ENCODE results near the gene ADGRB2.

DNA sequence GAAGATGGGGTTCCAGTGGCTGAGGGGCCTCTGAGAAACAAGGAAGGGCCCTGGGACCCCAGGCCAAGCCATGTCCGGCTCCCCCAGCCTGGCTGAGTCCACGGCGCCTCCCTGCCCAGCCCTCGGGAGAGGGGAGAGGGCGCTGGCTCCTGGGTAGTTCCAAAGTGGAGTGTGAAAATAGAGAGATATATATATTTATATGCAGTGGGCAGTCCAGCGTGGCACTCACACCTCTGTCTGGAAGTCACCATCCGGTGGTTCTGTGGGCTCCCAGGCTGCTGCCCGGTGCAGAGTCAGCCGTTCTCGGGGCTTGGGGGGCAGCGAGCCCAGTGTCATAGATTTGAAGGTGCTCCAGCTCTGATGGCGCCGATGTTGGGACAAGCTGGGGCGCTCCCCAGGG is 36.9 kb downstream of the ADGRB2 start:
- no peak for TF ChIP-seq REST (IDR thresholded peaks at IDR 0.05; ENCODE audit: insufficient read depth in 1 of 2, low read depth in 2 of 2, low read length in 1 of 2)
- TF ChIP-seq, protein P1, sequence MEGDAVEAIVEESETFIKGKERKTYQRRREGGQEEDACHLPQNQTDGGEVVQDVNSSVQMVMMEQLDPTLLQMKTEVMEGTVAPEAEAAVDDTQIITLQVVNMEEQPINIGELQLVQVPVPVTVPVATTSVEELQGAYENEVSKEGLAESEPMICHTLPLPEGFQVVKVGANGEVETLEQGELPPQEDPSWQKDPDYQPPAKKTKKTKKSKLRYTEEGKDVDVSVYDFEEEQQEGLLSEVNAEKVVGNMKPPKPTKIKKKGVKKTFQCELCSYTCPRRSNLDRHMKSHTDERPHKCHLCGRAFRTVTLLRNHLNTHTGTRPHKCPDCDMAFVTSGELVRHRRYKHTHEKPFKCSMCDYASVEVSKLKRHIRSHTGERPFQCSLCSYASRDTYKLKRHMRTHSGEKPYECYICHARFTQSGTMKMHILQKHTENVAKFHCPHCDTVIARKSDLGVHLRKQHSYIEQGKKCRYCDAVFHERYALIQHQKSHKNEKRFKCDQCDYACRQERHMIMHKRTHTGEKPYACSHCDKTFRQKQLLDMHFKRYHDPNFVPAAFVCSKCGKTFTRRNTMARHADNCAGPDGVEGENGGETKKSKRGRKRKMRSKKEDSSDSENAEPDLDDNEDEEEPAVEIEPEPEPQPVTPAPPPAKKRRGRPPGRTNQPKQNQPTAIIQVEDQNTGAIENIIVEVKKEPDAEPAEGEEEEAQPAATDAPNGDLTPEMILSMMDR (IDR thresholded peaks at IDR 0.05): no peak
